ENCODE measurements around the gene ENDOV.
A peak's percentile ranks its signal among the peaks of the same experiment; 100 is the strongest.
"Not testable (repeated sequence)": the region's sequence is repeated elsewhere in the genome, so short reads cannot be mapped to it uniquely, and the experiment has no call there.

The ENDOV gene

DNA sequence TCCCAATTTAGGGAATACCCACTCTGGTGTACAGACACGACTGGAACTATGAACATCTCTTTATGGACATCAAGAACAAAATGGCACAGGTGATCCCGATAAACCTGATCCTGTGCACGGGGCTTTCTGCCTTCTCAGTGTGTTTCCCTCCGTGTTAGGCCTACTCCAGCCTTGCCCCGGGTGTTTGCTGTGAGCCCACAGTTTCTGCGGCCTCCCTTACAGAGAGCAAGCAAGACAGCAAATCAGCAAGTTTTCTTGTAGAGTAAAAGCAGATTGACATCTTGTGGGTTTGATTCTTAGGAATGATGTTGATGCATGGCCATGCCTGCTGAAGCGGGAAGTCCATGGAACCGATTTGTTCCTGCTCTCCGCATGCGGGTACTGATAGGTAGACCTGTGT is 26.4 kb upstream of the ENDOV start:
- DNase-seq (ENCODE audit: low read depth in 2 of 2): no peak

- no peak for DNase-seq (ENCODE audit: low read depth in 2 of 2)
These were observed 25.7 kb upstream of the ENDOV start for GRCh38 chr17:80389011-80389995.

GRCh38 chr17:80393241-80393890 is 21.6 kb upstream of the ENDOV start:
- DNase-seq (ENCODE audit: low read depth in 2 of 2): no peak

- DNase-seq (ENCODE audit: low read depth in 2 of 2): no peak
These were observed 21.0 kb upstream of the ENDOV start for GRCh38 chr17:80393961-80394360.

GRCh38 chr17:80394629-80395216 is 20.2 kb upstream of the ENDOV start:
- no peak for DNase-seq (ENCODE audit: low read depth in 2 of 2)

- no peak for DNase-seq (ENCODE audit: low read depth in 2 of 2)
These were observed 19.4 kb upstream of the ENDOV start for GRCh38 chr17:80395402-80396151.

DNA sequence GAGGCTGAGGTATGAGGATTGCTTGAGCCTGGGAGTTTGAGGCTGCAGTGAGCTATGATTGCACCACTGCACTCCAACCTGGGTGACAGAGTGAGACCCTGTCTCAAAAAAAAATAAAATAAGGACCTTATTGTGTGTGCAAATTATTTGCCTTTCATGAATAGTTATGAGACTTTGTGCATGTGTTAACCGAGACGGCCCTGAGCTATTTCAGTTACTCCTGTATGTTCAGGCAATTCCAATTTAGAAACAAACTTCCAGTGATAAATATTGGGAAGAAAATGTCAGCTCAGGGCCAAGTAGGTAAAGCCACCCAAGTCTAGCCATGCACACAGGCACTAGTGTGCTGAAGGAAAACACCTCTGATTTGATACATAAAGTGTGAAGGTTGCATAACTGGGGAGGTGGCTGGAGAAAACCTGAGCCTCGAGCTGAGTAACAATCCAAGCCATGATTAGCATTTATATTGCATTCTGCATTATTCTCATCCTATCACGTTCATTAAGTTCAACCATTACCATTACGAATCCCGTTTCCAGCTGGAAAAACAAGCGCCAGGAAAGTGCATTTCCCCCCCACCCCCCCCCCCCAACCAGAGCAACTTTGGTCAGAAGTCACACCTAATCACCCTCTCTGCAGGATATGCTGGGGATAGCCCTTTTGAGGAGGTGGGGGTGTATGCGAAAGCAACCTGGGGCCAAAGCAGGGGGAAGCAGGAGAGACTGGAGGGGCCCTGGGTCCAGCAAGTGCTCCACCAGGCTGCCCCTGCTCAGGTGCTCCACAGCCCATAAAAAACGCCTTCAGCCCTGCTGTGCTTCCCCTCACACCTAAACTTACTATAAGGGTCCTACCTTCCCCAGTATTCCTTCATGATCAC is 18.6 kb upstream of the ENDOV start:
- no peak for DNase-seq (ENCODE audit: low read depth in 2 of 2)

DNA sequence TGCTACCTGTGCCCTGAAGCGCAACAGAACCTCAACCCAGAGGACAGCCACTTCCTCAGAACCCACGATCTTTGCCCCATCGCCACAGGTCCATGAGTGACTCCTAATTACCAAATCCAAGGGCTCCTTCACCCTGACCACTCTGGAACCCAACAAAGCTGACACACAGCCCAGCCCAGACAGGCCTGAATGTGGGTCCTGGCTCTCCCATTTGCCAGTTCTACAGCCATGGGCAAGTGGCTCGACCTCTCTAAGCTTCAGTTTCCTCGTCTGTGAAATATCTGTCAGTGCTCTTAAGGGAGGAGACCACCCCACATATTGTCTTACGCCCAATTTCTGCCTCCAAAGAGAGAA is 18.0 kb upstream of the ENDOV start:
- DNase-seq (ENCODE audit: low read depth in 2 of 2): no peak

GRCh38 chr17:80397686-80398085 is 17.3 kb upstream of the ENDOV start:
- no peak for DNase-seq (ENCODE audit: low read depth in 2 of 2)

DNA sequence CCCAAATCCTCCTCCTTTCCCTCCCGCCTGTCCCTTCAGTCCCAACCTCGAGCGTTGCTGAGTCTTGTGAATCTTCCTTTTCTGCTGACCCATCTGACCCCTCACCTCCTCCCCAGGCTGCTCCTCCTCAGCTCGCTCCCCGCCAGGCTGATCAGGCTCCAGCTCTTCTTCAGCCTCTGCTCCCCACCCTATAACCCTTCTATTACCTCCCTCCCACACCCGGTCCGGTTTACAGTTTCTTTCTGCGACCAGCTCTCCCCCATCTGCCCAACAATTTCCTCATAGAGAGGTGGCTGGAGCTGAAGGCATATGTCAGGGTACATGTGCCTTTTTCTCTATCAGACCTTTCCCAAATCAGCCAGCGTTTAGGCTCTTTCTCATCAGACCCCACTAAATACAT is 13.9 kb upstream of the ENDOV start:
- not testable (repeated sequence) for DNase-seq (ENCODE audit: low read depth in 2 of 2)

DNA sequence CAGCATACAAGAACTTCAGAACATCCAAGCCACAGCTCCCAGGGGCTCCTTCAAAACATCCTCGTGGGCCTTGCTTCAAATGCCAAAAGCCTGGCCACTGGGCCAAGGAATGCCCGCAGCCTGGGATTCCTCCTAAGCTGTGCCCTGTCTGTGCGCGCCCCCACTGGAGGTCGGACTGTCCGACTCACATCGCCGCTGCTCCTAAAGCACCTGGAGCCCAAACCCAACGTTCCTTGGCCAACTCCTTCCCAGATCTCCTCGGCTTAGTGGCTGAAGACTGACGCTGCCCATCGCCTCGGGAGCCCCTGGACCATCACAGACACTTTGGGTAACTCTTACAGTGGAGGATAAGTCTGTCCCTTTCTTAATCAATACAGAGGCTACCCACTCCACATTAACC is 12.9 kb upstream of the ENDOV start:
- not testable (repeated sequence) for DNase-seq (ENCODE audit: low read depth in 2 of 2)

- no peak for DNase-seq (ENCODE audit: low read depth in 2 of 2)
These were observed 12.0 kb upstream of the ENDOV start for GRCh38 chr17:80402959-80403358.

DNA sequence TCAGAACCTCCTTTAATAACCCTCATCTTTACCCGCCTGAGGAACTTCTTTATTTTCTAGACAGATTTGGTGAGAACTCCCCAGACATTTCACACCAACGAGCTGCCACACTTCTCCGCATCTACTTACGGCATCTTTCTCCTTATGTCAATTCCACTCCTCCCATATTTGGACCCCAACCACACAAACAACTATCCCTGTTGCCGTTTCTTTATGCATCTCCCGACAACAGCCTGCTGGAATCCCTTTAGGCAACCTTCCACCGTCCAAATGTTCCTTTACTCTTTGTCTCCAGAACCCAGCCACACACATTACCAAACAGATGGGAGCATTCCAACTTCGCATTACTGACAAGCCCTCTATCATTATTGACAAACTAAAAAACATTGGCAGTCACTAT is 8.8 kb upstream of the ENDOV start:
- DNase-seq (ENCODE audit: low read depth in 2 of 2): no peak

DNA sequence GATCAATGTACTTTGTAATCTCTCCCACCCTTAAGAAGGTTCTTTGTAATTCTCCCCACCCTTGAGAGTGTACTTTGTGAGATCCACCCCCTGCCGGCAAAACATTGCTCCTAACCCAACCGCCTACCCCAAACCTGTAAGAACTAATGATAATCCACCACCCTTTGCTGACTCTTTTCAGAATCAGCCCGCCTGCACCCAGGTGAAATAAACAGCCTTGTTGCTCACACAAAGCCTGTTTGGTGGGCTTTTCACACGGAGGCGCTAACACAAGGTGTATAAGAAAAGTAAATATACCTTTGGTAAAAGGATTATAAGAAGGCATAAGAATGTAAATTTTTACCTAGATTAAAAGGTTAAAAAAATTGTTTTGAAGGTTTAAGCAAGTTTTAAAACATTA is 7.0 kb upstream of the ENDOV start:
- not testable (repeated sequence) for DNase-seq (ENCODE audit: low read depth in 2 of 2)

- DNase-seq (ENCODE audit: low read depth in 2 of 2): no peak
These were observed 6.1 kb upstream of the ENDOV start for GRCh38 chr17:80408872-80409271.

DNA sequence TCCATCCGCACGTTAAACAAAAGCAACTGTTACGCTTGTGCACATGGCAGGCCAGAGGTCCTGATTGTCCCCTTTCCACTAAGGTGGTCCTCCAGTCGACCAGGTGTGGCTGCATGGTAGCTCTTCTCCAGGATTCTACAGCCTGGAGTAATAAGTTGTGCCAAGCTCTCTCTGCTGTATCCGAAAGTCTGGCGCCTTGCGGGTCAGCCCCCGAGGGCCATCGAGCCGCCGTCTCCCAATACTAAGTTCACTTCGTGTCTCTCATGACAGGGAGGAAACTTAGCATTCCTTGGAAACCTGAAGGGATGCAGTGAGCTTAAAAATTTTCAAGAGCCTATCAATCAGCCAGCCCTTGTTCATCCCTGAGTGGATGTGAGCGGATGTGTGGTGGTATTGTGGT is 5.3 kb upstream of the ENDOV start:
- DNase-seq (ENCODE audit: low read depth in 2 of 2): no peak

- DNase-seq (ENCODE audit: low read depth in 2 of 2): not testable (repeated sequence)
These were observed 4.4 kb upstream of the ENDOV start for GRCh38 chr17:80410441-80411087.

DNA sequence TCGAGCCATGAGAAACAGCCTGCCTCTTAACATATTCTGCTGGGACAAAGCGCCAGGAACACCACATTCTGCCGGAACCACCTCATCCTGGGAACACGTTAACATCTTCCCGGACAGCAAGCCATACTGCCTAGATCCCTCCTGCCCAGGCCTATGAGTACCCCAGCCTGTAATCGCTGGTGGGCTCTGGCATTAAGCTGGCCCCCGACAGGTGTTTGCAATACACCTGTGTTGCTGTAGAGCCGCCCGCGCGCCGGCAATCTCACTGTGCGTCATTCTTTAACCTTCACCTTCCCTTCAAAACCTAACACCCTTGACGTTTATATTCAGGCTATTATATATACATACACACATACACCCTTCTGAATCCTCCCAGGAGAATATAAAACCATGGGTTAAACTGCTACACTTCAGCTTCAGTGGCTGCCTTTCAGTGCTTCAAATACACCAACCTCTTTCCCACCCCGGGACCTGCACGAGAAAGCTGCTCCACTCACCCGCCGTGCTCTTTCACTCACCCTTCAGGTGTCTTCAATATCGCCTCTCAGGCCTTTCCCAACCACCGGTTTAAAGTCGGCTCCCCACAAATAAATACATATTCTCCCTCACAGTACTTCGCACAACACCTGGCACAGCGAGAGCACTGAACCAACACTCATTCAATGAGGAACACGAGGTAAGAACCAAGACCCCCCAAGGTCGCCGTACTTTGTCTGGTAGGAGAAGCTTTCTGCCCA is 1.0 kb upstream of the ENDOV start:
- no peak for DNase-seq (ENCODE audit: low read depth in 2 of 2)

DNA sequence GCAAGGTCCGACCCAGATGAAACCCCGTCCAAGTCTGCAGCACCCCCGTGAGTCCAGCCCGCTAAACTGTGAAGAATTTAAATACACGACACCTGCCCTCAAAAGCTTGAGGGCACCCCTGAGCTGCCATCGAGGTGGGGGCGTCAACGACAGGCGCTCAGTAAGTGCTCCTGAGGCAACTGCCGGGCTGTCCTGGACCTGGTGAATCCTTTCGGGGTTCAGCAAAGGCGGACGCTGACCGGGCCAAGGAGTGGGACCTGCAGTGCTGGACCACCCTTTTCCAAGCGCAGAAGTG is 512 bp upstream of the ENDOV start:
- peak in 1 of 2 donors; percentile 4 for DNase-seq (ENCODE audit: low read depth in 2 of 2)

GRCh38 chr17:80415626-80416137 is 715 bp downstream of the ENDOV start:
- DNase-seq (ENCODE audit: low read depth in 2 of 2): no peak
